ENCODE data around the gene TLR10. TPM values are rescaled to one million over a fixed set of nuclear protein-coding genes. Genes with fewer than 3 reads are reported as not detected.

Gene TLR10
- total RNA-seq, 1 donor: not detected

DNA sequence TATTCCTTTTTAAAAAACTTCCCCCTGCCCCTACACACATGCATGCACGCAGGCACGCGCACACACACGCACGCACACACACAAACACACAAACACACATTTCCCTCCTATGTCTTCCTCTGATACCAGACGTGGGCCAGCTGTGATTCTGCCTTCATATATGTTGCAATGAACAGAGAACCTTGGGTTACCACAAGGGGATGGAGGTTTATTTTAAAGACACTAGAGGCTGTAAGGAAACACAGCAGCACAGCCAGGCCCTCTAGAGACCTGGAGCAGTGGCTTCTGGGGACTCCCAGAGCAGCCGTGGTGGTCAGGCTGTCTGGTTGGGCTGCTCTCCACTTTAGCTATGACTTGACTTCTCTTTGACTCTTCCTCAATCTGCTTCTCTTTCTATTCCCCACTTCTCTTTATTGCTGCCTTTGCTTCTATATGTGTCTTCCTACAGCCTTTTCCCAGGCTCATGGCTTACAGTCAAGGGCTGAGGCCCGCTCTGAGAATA is 3.2 kb upstream of the TLR10 start:
- no peak for DNase-seq (ENCODE audit: low read depth)
- TF ChIP-seq, protein P1, sequence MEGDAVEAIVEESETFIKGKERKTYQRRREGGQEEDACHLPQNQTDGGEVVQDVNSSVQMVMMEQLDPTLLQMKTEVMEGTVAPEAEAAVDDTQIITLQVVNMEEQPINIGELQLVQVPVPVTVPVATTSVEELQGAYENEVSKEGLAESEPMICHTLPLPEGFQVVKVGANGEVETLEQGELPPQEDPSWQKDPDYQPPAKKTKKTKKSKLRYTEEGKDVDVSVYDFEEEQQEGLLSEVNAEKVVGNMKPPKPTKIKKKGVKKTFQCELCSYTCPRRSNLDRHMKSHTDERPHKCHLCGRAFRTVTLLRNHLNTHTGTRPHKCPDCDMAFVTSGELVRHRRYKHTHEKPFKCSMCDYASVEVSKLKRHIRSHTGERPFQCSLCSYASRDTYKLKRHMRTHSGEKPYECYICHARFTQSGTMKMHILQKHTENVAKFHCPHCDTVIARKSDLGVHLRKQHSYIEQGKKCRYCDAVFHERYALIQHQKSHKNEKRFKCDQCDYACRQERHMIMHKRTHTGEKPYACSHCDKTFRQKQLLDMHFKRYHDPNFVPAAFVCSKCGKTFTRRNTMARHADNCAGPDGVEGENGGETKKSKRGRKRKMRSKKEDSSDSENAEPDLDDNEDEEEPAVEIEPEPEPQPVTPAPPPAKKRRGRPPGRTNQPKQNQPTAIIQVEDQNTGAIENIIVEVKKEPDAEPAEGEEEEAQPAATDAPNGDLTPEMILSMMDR (IDR thresholded peaks at IDR 0.05; ENCODE audit: insufficient read depth, low read length): no peak
- H3K4me3 ChIP-seq (ENCODE audit: low read depth, low read length): no peak overlapping the region

DNA sequence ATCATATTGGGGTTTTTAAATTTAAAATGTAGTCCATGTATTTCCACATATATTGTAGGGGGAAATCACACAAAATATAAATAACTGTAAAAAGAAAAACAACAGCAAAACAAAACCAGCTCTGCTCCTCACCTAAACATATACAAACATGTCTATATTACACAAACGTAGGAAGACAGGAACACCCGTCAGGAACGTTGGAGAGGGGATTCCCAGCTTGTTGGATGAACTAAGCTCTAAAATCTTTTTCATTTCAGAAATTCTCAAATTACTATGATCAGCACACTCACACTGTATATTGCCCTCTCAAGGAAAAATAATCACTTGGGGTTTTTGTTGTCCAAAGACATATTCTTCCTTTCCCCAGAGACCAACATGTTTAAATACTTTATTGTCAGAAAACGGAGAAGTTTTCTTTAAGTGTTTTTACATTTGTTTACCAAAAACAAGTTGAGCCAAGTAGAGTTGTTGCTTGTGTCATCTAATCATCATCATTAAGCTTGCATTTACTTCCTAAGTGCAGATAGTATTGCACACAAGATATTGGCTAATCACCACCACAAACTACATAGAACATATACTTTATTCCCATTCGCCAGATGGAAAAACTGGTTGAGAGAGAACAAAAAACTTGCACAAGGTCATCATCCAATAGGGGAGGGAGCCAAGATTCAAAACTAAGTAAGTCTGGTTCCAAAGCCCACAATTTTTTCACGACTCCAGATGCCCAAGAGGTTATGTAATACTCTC is 2.4 kb upstream of the TLR10 start:
- TF ChIP-seq, protein P1 (IDR thresholded peaks at IDR 0.05; ENCODE audit: insufficient read depth, low read length): no peak
- DNase-seq (ENCODE audit: low read depth): no peak
- no peak overlapping the region for H3K4me3 ChIP-seq (ENCODE audit: low read depth, low read length)

DNA sequence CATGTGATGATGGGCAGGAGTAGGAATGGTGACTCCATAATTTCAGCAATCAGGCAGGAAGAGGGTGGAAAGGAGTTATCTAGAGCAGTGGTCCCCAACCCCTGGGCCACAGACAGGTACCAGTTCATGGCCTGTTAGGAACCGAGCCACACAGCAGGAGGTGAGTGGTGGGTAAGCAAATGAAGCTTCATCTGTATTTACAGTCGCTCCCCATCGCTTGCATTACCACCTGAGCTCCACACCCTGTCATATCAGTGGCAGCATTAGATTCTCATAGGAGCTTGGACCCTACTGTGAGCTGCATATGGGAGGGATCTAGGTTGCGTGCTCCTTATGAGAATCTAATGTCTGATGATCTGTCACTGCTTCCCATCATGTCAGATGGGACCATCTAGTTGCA is 1.4 kb upstream of the TLR10 start:
- TF ChIP-seq, protein P1 (IDR thresholded peaks at IDR 0.05; ENCODE audit: insufficient read depth, low read length): no peak
- no peak overlapping the region for H3K4me3 ChIP-seq (ENCODE audit: low read depth, low read length)
- no peak for DNase-seq (ENCODE audit: low read depth)

DNA sequence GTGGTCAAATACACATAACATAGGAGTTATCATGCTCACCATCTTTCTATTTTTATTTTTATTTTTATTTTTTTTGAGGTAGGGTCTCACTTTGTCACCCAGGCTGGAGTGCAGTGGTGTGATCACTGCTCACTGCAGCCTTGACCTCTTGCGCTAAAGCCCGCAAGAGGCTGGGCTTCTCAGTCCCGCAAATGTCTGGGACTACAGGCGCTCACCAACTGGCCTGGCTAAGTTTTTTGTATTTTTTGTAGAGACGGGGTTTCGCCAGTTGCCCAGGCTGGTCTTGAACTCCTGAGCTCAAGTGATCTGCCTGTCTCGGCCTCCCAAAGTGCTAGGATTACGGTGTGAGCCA is 295 bp upstream of the TLR10 start:
- H3K4me3 ChIP-seq (ENCODE audit: low read depth, low read length): no peak overlapping the region
- TF ChIP-seq, protein P1 (IDR thresholded peaks at IDR 0.05; ENCODE audit: insufficient read depth, low read length): no peak
- DNase-seq (ENCODE audit: low read depth): no peak

DNA sequence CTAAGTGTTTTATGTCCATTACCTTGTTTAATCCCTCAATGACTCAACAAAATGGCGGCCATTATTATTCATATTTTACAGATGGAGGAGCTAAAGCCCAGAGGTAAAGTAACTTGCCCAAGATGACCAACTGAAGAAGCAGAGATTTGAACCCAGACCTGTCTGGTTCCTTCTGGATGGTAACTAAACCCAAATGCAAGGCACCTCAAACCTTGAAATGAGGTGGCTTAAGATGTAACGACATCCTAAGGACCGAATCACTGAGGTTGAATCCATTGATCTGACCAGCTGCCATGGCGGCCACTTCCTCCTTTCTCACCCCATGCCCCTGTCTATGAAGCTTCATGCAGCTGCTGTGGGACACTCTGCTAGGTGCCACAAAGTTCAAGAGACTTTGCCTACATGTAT is 932 bp downstream of the TLR10 start:
- no peak for DNase-seq (ENCODE audit: low read depth)
- TF ChIP-seq, protein P1 (IDR thresholded peaks at IDR 0.05; ENCODE audit: insufficient read depth, low read length): no peak
- H3K4me3 ChIP-seq (ENCODE audit: low read depth, low read length): no peak overlapping the region

DNA sequence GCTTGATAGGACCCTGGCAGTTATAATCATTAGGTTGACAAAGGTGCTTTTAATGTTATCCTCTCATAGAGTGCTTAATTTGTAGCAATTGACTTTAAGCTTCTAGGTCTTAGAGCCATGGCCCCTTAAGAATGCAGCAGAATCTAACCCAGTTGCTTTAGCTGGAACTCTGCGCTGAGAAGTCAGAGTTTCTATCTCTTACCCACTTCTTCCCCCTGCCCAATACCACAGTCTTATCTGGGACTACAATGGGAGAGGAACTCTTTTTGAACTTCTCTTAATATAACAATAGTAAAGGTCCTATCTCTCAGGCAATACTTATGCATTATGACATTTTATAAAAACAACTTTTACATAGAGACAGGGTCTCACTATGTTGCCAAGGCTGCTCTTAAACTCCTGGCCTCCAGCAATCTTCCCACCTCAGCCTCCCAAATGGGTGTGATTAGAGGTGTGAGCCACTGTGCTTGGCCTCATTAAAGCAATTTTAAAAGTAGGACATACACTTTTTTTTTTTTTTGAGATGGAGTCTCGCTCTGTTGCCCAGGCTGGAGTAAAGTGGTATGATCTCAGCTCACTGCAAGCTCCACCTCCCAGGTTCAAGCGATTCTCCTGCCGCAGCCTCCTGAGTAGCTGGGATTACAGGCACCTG is 1.8 kb downstream of the TLR10 start:
- no peak overlapping the region for H3K4me3 ChIP-seq (ENCODE audit: low read depth, low read length)
- TF ChIP-seq, protein P1 (IDR thresholded peaks at IDR 0.05; ENCODE audit: insufficient read depth, low read length): no peak
- no peak for DNase-seq (ENCODE audit: low read depth)

Data from fibroblast of the aortic adventitia (primary cell).